Gastroesophageal sphincter (tissue), 4 donors: Measurements from ENCODE around the gene NUP160. TPM values are rescaled to one million over a fixed set of nuclear protein-coding genes. Genes with fewer than 3 reads are reported as not detected.
A peak's percentile ranks its signal among the peaks of the same experiment; 100 is the strongest.

ENCODE experiments used
- ATAC-seq: fragments of 150-250 bp; one replicate; pipeline ENCODE4 v1.9.1; 2016; ENCODE audit warnings: mild to moderate bottlenecking, moderate library complexity
- H3K27ac ChIP-seq, 4 donors: fragments of 200-600 bp; sonication (generic) in 3 of 4; 1 replicate in 3 of 4; 2 replicates in 1 of 4; pipeline ENCODE4 v1.5.1; 2016 to 2019
- H3K27me3 ChIP-seq: fragments of 200-600 bp; sonication (generic); one replicate; pipeline ENCODE4 v1.5.1; 2019
- H3K36me3 ChIP-seq, 2 donors: fragments of 200-600 bp; sonication (generic); one replicate each; pipeline ENCODE4 v1.5.1; 2019; ENCODE audit warnings: control low read depth in 1 of 2
- H3K4me1 ChIP-seq, 3 donors: fragments of 200-600 bp; sonication (generic); 1 replicate in 2 of 3; 2 replicates in 1 of 3; pipeline ENCODE4 v1.5.1; 2016 to 2019; ENCODE audit warnings: control low read depth in 2 of 3
- H3K4me3 ChIP-seq, 2 donors: fragments of 200-600 bp; sonication (generic); one replicate each; pipeline ENCODE4 v1.5.1; 2019; ENCODE audit warnings: mild to moderate bottlenecking in 1 of 2, moderate library complexity in 1 of 2
- H3K9me3 ChIP-seq, 3 donors: fragments of 200-600 bp; sonication (generic); one replicate each; pipeline ENCODE4 v1.5.1; 2017 to 2019; ENCODE audit warnings: control low read depth in 2 of 3
- EP300 ChIP-seq: sonication (generic); formaldehyde crosslinking; IDR thresholded peaks from one replicate; pipeline ENCODE4 v1.6.1; 2017; ENCODE audit warnings: antibody characterized with exemption, mild to moderate bottlenecking
- POLR2A ChIP-seq, 2 donors: fragments of 450-650 bp; IDR thresholded peaks; one replicate each; pipeline ENCODE4 v1.6.1; 2017; ENCODE audit warnings: antibody characterized with exemption in 2 of 2, mild to moderate bottlenecking in 2 of 2, moderate library complexity in 1 of 2
- POLR2AphosphoS5 ChIP-seq: sonication (generic); formaldehyde crosslinking; IDR thresholded peaks from one replicate; pipeline ENCODE4 v1.6.1; 2017; ENCODE audit warnings: antibody characterized with exemption
- WGBS, 2 donors: methylation state at CpG; one replicate each; pipeline ENCODE4 v1.1.5; 2018; ENCODE audit warnings: low coverage in 1 of 2; 5-methylcytosine and 5-hydroxymethylcytosine counted together
- small RNA-seq, 4 donors: library from RNA; depleted of rRNA; stranded (forward); fragments of <200 nt; gene quantifications; one replicate each; pipeline ENCODE3, GENCODE V24; 2016
- total RNA-seq, 4 donors: library from RNA; depleted of rRNA; stranded (reverse); fragments of >200 nt; gene quantifications; one replicate each; pipeline ENCODE4 v1.1.0, GENCODE V29; 2016
- TF ChIP-seq, protein P1 (sequence below), 4 experiments: fragments of 200-600 bp in 2 of 4; fragments of 450-650 bp in 2 of 4; sonication (generic) in 1 of 4; IDR thresholded peaks; one replicate each; pipeline ENCODE4 v1.5.1; 2017 to 2019; ENCODE audit warnings: antibody characterized with exemption in 4 of 4, mild to moderate bottlenecking in 2 of 4, moderate library complexity in 2 of 4

Gene NUP160
- total RNA-seq, 4 donors from 2014 or later = 15.7 to 34.2 (median 22.9) TPM

DNA sequence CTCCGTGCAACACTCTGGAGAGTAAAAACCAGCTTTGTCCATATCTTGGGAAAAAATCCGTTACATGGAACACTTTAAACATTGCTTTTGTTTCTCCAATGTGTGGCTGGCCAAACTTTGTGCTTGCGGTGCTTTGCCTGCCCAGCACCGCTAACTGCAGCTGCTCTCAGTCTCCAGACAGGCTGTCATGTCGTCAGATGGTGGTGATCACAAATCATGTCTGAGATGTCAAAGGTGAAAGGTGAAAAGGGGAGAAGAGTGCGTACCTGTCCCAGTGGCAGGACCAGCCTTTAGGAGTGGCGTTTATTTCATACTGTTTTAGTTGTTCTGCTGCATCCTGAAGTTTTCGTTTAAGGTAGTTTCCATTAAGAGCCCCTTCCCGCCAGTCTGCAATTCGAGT, 115.9 kb downstream of the NUP160 start:
- H3K4me1 ChIP-seq = peaks cover 0 to 12% (median 0%) of the 10 kb centered on the region in 3 donors
- peaks cover 23 to 100% of the 10 kb centered on the region in 2 donors for H3K36me3 ChIP-seq
- H3K27ac ChIP-seq = peak overlapping the region in 1 of 4 donors; percentile 17
- H3K9me3 ChIP-seq = no peaks in the 10 kb centered on the region
- WGBS, 2 donors = 56 to 64% methylated on average over 8 to 9 of the region's 10 CpGs
- ATAC-seq = no peak
- H3K4me3 ChIP-seq = no peak overlapping the region
- no peak for TF ChIP-seq EP300
- TF ChIP-seq, protein P1, sequence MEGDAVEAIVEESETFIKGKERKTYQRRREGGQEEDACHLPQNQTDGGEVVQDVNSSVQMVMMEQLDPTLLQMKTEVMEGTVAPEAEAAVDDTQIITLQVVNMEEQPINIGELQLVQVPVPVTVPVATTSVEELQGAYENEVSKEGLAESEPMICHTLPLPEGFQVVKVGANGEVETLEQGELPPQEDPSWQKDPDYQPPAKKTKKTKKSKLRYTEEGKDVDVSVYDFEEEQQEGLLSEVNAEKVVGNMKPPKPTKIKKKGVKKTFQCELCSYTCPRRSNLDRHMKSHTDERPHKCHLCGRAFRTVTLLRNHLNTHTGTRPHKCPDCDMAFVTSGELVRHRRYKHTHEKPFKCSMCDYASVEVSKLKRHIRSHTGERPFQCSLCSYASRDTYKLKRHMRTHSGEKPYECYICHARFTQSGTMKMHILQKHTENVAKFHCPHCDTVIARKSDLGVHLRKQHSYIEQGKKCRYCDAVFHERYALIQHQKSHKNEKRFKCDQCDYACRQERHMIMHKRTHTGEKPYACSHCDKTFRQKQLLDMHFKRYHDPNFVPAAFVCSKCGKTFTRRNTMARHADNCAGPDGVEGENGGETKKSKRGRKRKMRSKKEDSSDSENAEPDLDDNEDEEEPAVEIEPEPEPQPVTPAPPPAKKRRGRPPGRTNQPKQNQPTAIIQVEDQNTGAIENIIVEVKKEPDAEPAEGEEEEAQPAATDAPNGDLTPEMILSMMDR (IDR thresholded peaks at IDR 0.05) = no peak
- no peak for TF ChIP-seq POLR2A (IDR thresholded peaks at IDR 0.05)
- no peak for TF ChIP-seq POLR2AphosphoS5
- no peaks in the 10 kb centered on the region for H3K27me3 ChIP-seq

GRCh38 chr11:47731475-47731874, 116.7 kb downstream of the NUP160 start:
- Histone ChIP-seq H3K9me3 (no peaks in the 10 kb centered on the region), H3K36me3 (peaks cover 23 to 100% of the 10 kb centered on the region in 2 donors), H3K27me3 (no peaks in the 10 kb centered on the region), H3K4me3 (no peak overlapping the region), H3K27ac (peak overlapping the region in 2 of 4 donors; percentile 6 to 17), H3K4me1 (peaks cover 0 to 12% (median 0%) of the 10 kb centered on the region in 3 donors)
- no peak for ATAC-seq
- WGBS, 2 donors = 42% methylated on average over 6 of the region's 6 CpGs; no CpG with 5 or more reads in 1 of the 2 donors
- TF ChIP-seq POLR2A (IDR thresholded peaks at IDR 0.05) (no peak), EP300 (no peak), POLR2AphosphoS5 (no peak)
- TF ChIP-seq, protein P1 (IDR thresholded peaks at IDR 0.05) = no peak

Small RNA genes within 50 kb of the gene (small RNA-seq; reads per million reads assigned to genes)
- 0 reads per million in 4 donors for gene AC021443.1
- gene RF00019 = 0 reads per million in 4 donors
- 0 reads per million in 4 donors for gene RNA5SP340

Other genes with a start within 250 kb of the NUP160 start
- 10 to 100 TPM; 34.5 to 66.2 (median 40.0) TPM for gene MTCH2, start 205.8 kb downstream of the NUP160 start, total RNA-seq
- 1 to 10 TPM in 2 of 4 donors, under 1 TPM in 1, not detected in 1; 0.81 to 2.3 (median 1.2) TPM for gene AGBL2, start 133.0 kb downstream of the NUP160 start, total RNA-seq
- 100 to 1,000 TPM in 2 of 4 donors, 10 to 100 TPM in 2; 44.0 to 111 (median 85.9) TPM for gene FNBP4, start 81.0 kb downstream of the NUP160 start, total RNA-seq
- gene PTPRJ, start 132.2 kb upstream of the NUP160 start, total RNA-seq = 10 to 100 TPM in 2 of 4 donors, 1 to 10 TPM in 2; 5.4 to 13.5 (median 10.5) TPM